SK-N-MC (cell line): ENCODE measurements around the gene SAMSN1.
"Not testable (repeated sequence)": the region's sequence is repeated elsewhere in the genome, so short reads cannot be mapped to it uniquely, and the experiment has no call there.

Source experiments
- EZH2 ChIP-seq: fragments of 200-600 bp; sonication (generic); IDR thresholded peaks from one replicate; pipeline ENCODE4 v1.6.1; 2017; ENCODE audit warnings: antibody characterized with exemption
- FOXP2 ChIP-seq: optimal IDR thresholded peaks from 2 replicates; pipeline ENCODE3; 2011; ENCODE audit warnings: mild to moderate bottlenecking, moderate library complexity; ENCODE audit not compliant: insufficient read depth; ENCODE audit errors: extremely low read length, control extremely low read depth

DNA sequence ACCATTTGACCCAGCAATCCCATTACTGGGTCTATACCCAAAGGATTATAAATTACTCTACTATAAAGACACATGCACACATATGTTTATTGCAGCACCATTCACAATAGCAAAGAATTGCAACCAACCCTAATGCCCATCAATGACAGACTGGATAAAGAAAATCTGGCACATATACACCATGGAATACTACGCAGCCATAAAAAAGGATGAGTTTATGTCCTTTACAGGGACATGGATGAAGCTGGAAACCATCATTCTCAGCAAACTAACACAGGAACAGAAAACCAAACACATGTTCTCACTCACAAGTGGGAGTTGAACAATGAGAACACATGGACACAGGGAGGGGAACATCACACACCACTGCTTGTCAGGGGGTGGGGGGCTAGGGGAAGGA is 51.9 kb downstream of the SAMSN1 start:
- TF ChIP-seq FOXP2, EZH2: not testable (repeated sequence)
